Measurements from ENCODE around the gene ABCA1. TPM values are rescaled to one million over a fixed set of nuclear protein-coding genes. Genes with fewer than 3 reads are reported as not detected.

Gene ABCA1
- total and polyA plus RNA-seq, 2 of the 13 experiments (the other 11 are each of a cell fraction or from before 2014, with no cell fraction given): 26.8 to 63.8 TPM

- Histone ChIP-seq H3K27ac (ENCODE audit: extremely low read length, insufficient read depth, low read length) (peak overlapping the region; percentile 8), H4K20me1 (ENCODE audit: insufficient read depth, low read length) (peaks cover 4% of the 10 kb centered on the region; the same call in 1 of the 2 replicates), H3K36me3 (replicated peaks in 1 of 2; ENCODE audit: control insufficient read depth in 1 of 2, insufficient read depth in 2 of 2, low read length in 2 of 2) (peaks cover 42 to 92% of the 10 kb centered on the region in 2 experiments), H2AFZ (ENCODE audit: low read length) (no peak overlapping the region), H3K4me2 (ENCODE audit: low read depth, low read length) (no peak overlapping the region), H3K79me2 (ENCODE audit: insufficient read depth, low read length) (peaks cover 20% of the 10 kb centered on the region), H3K4me3 (replicated peaks in 1 of 3; ENCODE audit: insufficient read depth in 1 of 3, low read depth in 2 of 3, low read length in 3 of 3) (no peak overlapping the region), H3K9ac (ENCODE audit: insufficient read depth, low read depth, low read length) (no peak overlapping the region), H3K27me3 (ENCODE audit: control insufficient read depth in 1 of 2, insufficient read depth in 2 of 2, low read length in 2 of 2) (no peaks in the 10 kb centered on the region), H3K9me3 (ENCODE audit: low read length) (no peaks in the 10 kb centered on the region), H3K4me1 (ENCODE audit: insufficient read depth, low read length) (peaks cover 25% of the 10 kb centered on the region)
- BruUV-seq (replicated peaks): no TSS peak
- FAIRE-seq (no peak), ATAC-seq (no peak; the same call in 2 of the 3 replicates), DNase-seq (ENCODE audit: low spot score) (no peak)
- TF ChIP-seq SOX13 (IDR thresholded peaks at IDR 0.05) (no peak), SOX13 (CRISPR knock-in tag; conservative IDR thresholded peaks at IDR 0.05 in 1 of 2, IDR thresholded peaks at IDR 0.05 in 1 of 2) (peak in 1 of 2 experiments; percentile 37; a peak in 2 of 4 replicates), TCF7 (IDR thresholded peaks at IDR 0.05; ENCODE audit: low read depth) (peak; percentile 42; the same call in 1 of the 2 replicates), ONECUT2 (CRISPR knock-in tag; IDR thresholded peaks at IDR 0.05) (0 out of 2 replicates have a peak, but pooled peaks have one; percentile 51), SOX5 (CRISPR knock-in tag; IDR thresholded peaks at IDR 0.05; ENCODE audit: borderline replicate concordance) (0 out of 2 replicates have a peak, but pooled peaks have one; percentile 12), STAT5B (CRISPR knock-in tag; IDR thresholded peaks at IDR 0.05) (no peak), ZNF317 (CRISPR knock-in tag; IDR thresholded peaks at IDR 0.05) (0 out of 2 replicates have a peak, but pooled peaks have one; percentile 48), BRD4 (CRISPR knock-in tag; IDR thresholded peaks at IDR 0.05) (no peak), SOX6 (IDR thresholded peaks at IDR 0.05) (no peak), SOX6 (CRISPR knock-in tag; IDR thresholded peaks at IDR 0.05) (0 out of 2 replicates have a peak, but pooled peaks have one; percentile 20)
- TF ChIP-seq, protein P1, sequence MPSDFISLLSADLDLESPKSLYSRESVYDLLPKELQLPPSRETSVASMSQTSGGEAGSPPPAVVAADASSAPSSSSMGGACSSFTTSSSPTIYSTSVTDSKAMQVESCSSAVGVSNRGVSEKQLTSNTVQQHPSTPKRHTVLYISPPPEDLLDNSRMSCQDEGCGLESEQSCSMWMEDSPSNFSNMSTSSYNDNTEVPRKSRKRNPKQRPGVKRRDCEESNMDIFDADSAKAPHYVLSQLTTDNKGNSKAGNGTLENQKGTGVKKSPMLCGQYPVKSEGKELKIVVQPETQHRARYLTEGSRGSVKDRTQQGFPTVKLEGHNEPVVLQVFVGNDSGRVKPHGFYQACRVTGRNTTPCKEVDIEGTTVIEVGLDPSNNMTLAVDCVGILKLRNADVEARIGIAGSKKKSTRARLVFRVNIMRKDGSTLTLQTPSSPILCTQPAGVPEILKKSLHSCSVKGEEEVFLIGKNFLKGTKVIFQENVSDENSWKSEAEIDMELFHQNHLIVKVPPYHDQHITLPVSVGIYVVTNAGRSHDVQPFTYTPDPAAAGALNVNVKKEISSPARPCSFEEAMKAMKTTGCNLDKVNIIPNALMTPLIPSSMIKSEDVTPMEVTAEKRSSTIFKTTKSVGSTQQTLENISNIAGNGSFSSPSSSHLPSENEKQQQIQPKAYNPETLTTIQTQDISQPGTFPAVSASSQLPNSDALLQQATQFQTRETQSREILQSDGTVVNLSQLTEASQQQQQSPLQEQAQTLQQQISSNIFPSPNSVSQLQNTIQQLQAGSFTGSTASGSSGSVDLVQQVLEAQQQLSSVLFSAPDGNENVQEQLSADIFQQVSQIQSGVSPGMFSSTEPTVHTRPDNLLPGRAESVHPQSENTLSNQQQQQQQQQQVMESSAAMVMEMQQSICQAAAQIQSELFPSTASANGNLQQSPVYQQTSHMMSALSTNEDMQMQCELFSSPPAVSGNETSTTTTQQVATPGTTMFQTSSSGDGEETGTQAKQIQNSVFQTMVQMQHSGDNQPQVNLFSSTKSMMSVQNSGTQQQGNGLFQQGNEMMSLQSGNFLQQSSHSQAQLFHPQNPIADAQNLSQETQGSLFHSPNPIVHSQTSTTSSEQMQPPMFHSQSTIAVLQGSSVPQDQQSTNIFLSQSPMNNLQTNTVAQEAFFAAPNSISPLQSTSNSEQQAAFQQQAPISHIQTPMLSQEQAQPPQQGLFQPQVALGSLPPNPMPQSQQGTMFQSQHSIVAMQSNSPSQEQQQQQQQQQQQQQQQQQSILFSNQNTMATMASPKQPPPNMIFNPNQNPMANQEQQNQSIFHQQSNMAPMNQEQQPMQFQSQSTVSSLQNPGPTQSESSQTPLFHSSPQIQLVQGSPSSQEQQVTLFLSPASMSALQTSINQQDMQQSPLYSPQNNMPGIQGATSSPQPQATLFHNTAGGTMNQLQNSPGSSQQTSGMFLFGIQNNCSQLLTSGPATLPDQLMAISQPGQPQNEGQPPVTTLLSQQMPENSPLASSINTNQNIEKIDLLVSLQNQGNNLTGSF (CRISPR knock-in tag; IDR thresholded peaks at IDR 0.05): no peak
- 72% methylated on average over 4 of the region's 4 CpGs for WGBS (ENCODE audit: low lambda C conversion rate)
- POLR2A ChIA-PET: no interaction called here
- CTCF ChIA-PET (ENCODE audit: low intra/inter-chr PET ratio, low total read pairs): no interaction called here
- in situ Hi-C loops (cut with HindIII; ENCODE audit: extremely low pct_ligation_motif_present, low pct_unique_long_range_greater_than_20kb): no loop called here
- intact Hi-C loops (cut with micrococcal nuclease; ENCODE audit: unreplicated experiment): no loop called here
Observed at GRCh38 chr9:104843644-104844240, 84.2 kb downstream of the ABCA1 start.
